ENCODE data around the gene MTHFD1L.

- TF ChIP-seq YY1 (IDR thresholded peaks at IDR 0.05; ENCODE audit: insufficient read depth, insufficient read length) (no peak), ZNF274 (IDR thresholded peaks at IDR 0.05; ENCODE audit: low read depth, low read length) (no peak)
Measured at GRCh38 chr6:151139524-151139923, 274.0 kb downstream of the MTHFD1L start.

All from NT2/D1 (cell line).